ENCODE measurements around the gene SSBP3.

SSBP3 gene

GRCh38 chr1:54302951-54303843 lies 103.0 kb downstream of the SSBP3 start:
- no peak for DNase-seq

GRCh38 chr1:54302549-54302948 lies 103.6 kb downstream of the SSBP3 start:
- no peak for DNase-seq

- no peak for DNase-seq
These were observed 104.7 kb downstream of the SSBP3 start for GRCh38 chr1:54301497-54301896.

GRCh38 chr1:54300401-54300800 lies 105.8 kb downstream of the SSBP3 start:
- DNase-seq: no peak

GRCh38 chr1:54299037-54299436 lies 107.2 kb downstream of the SSBP3 start:
- no peak for DNase-seq

- no peak for DNase-seq
These were observed 107.7 kb downstream of the SSBP3 start for GRCh38 chr1:54298284-54299033.

GRCh38 chr1:54297596-54298283 lies 108.5 kb downstream of the SSBP3 start:
- DNase-seq: no peak

GRCh38 chr1:54296666-54297065 lies 109.5 kb downstream of the SSBP3 start:
- no peak for DNase-seq

- no peak for DNase-seq
These were observed 111.3 kb downstream of the SSBP3 start for GRCh38 chr1:54294887-54295286.

GRCh38 chr1:54292002-54292911 lies 113.9 kb downstream of the SSBP3 start:
- no peak for DNase-seq

- DNase-seq: no peak
These were observed 114.8 kb downstream of the SSBP3 start for GRCh38 chr1:54291276-54292001.

- no peak for DNase-seq
These were observed 115.5 kb downstream of the SSBP3 start for GRCh38 chr1:54290506-54291184.

- no peak for DNase-seq
These were observed 116.4 kb downstream of the SSBP3 start for GRCh38 chr1:54289712-54290233.

GRCh38 chr1:54287801-54288211 lies 118.4 kb downstream of the SSBP3 start:
- no peak for DNase-seq

- DNase-seq: no peak
These were observed 119.0 kb downstream of the SSBP3 start for GRCh38 chr1:54287176-54287650.

GRCh38 chr1:54285815-54286345 lies 120.3 kb downstream of the SSBP3 start:
- DNase-seq: no peak

GRCh38 chr1:54284781-54285529 lies 121.2 kb downstream of the SSBP3 start:
- DNase-seq: no peak

- DNase-seq: no peak
These were observed 122.4 kb downstream of the SSBP3 start for GRCh38 chr1:54283635-54284385.

All from RPMI8226 (cell line).